IPS-20b (cell line): ENCODE results near the gene VRK3.
"Not testable (repeated sequence)": the region's sequence is repeated elsewhere in the genome, so short reads cannot be mapped to it uniquely, and the experiment has no call there.

Source experiments
- H3K27ac ChIP-seq: one replicate; pipeline ENCODE4 v1.5.1; 2013; ENCODE audit warnings: low read length
- H3K27me3 ChIP-seq: 2 replicates; pipeline ENCODE4 v1.6.1; 2013; ENCODE audit warnings: mild to moderate bottlenecking, low read length, inconsistent platforms; ENCODE audit not compliant: insufficient read depth
- H3K36me3 ChIP-seq: 2 replicates; pipeline ENCODE4 v1.6.1; 2013; ENCODE audit warnings: low read depth, mild to moderate bottlenecking, inconsistent platforms, low read length, moderate library complexity; ENCODE audit not compliant: insufficient read depth
- H3K4me1 ChIP-seq: 2 replicates; pipeline ENCODE4 v1.6.1; 2013; ENCODE audit warnings: mild to moderate bottlenecking, control low read depth, inconsistent platforms, low read length, moderate library complexity; ENCODE audit not compliant: insufficient read depth
- H3K4me3 ChIP-seq: 2 replicates; pipeline ENCODE4 v1.5.1; 2013; ENCODE audit warnings: mild to moderate bottlenecking, low read length, inconsistent platforms
- H3K9ac ChIP-seq: 2 replicates; pipeline ENCODE4 v1.6.1; 2013; ENCODE audit warnings: low read depth, mild to moderate bottlenecking, inconsistent platforms, low read length, moderate library complexity
- H3K9me3 ChIP-seq: 2 replicates; pipeline ENCODE4 v1.6.1; 2013; ENCODE audit warnings: mild to moderate bottlenecking, low read depth, low read length, inconsistent platforms; ENCODE audit not compliant: insufficient read depth

The VRK3 gene

GRCh38 chr19:49952479-49952836 is 72.7 kb downstream of the VRK3 start:
- peaks cover 12% of the 10 kb centered on the region for H3K4me1 ChIP-seq
- no peak overlapping the region for H3K9ac ChIP-seq
- no peaks in the 10 kb centered on the region for H3K27me3 ChIP-seq
- no peaks in the 10 kb centered on the region for H3K36me3 ChIP-seq
- no peak overlapping the region for H3K4me3 ChIP-seq
- H3K9me3 ChIP-seq: no peaks in the 10 kb centered on the region
- H3K27ac ChIP-seq: no peak overlapping the region

GRCh38 chr19:49951806-49952478 is 73.2 kb downstream of the VRK3 start:
- Histone ChIP-seq H3K4me3 (no peak overlapping the region), H3K27ac (no peak overlapping the region), H3K9me3 (no peaks in the 10 kb centered on the region), H3K36me3 (no peaks in the 10 kb centered on the region), H3K9ac (no peak overlapping the region), H3K4me1 (peaks cover 9% of the 10 kb centered on the region), H3K27me3 (no peaks in the 10 kb centered on the region)

- H3K4me3 ChIP-seq: no peak overlapping the region
- H3K9ac ChIP-seq: no peak overlapping the region
- no peaks in the 10 kb centered on the region for H3K36me3 ChIP-seq
- peaks cover 9% of the 10 kb centered on the region for H3K4me1 ChIP-seq
- no peak overlapping the region for H3K27ac ChIP-seq
- H3K9me3 ChIP-seq: no peaks in the 10 kb centered on the region
- H3K27me3 ChIP-seq: no peaks in the 10 kb centered on the region
Observed at GRCh38 chr19:49950956-49951526, 74.1 kb downstream of the VRK3 start.

- no peaks in the 10 kb centered on the region for H3K27me3 ChIP-seq
- no peak overlapping the region for H3K4me3 ChIP-seq
- H3K4me1 ChIP-seq: peaks cover 9% of the 10 kb centered on the region
- no peaks in the 10 kb centered on the region for H3K36me3 ChIP-seq
- H3K9ac ChIP-seq: no peak overlapping the region
- H3K9me3 ChIP-seq: no peaks in the 10 kb centered on the region
- no peak overlapping the region for H3K27ac ChIP-seq
Observed at GRCh38 chr19:49950590-49950948, 74.6 kb downstream of the VRK3 start.

GRCh38 chr19:49949742-49950589 is 75.2 kb downstream of the VRK3 start:
- Histone ChIP-seq H3K9ac (no peak overlapping the region), H3K27me3 (no peaks in the 10 kb centered on the region), H3K9me3 (no peaks in the 10 kb centered on the region), H3K36me3 (no peaks in the 10 kb centered on the region), H3K4me3 (no peak overlapping the region), H3K4me1 (peaks cover 9% of the 10 kb centered on the region), H3K27ac (no peak overlapping the region)

- Histone ChIP-seq H3K27ac (no peak overlapping the region), H3K9ac (no peak overlapping the region), H3K4me1 (no peaks in the 10 kb centered on the region), H3K36me3 (no peaks in the 10 kb centered on the region), H3K9me3 (no peaks in the 10 kb centered on the region), H3K27me3 (no peaks in the 10 kb centered on the region), H3K4me3 (no peak overlapping the region)
Observed at GRCh38 chr19:49946415-49946814, 78.8 kb downstream of the VRK3 start.

- not testable (repeated sequence) for H3K9me3 ChIP-seq, H3K36me3 ChIP-seq, H3K4me1 ChIP-seq, H3K27ac ChIP-seq, H3K9ac ChIP-seq, H3K27me3 ChIP-seq, H3K4me3 ChIP-seq
Observed at GRCh38 chr19:49944567-49944966, 80.6 kb downstream of the VRK3 start.

GRCh38 chr19:49940482-49940791 is 84.7 kb downstream of the VRK3 start:
- H3K9me3 ChIP-seq: no peaks in the 10 kb centered on the region
- no peak overlapping the region for H3K9ac ChIP-seq
- H3K4me1 ChIP-seq: no peaks in the 10 kb centered on the region
- H3K27ac ChIP-seq: no peak overlapping the region
- H3K36me3 ChIP-seq: no peaks in the 10 kb centered on the region
- peaks cover 5% of the 10 kb centered on the region; the same call in 1 of the 2 replicates for H3K27me3 ChIP-seq
- no peak overlapping the region for H3K4me3 ChIP-seq

- no peak overlapping the region for H3K27ac ChIP-seq
- H3K4me3 ChIP-seq: no peak overlapping the region
Observed at GRCh38 chr19:49939721-49940481, 85.3 kb downstream of the VRK3 start.

GRCh38 chr19:49938662-49939061 is 86.5 kb downstream of the VRK3 start:
- no peak overlapping the region for H3K27ac ChIP-seq
- H3K4me1 ChIP-seq: no peaks in the 10 kb centered on the region
- peaks cover 5% of the 10 kb centered on the region; the same call in 1 of the 2 replicates for H3K27me3 ChIP-seq
- H3K9ac ChIP-seq: no peak overlapping the region
- no peaks in the 10 kb centered on the region for H3K9me3 ChIP-seq
- no peak overlapping the region for H3K4me3 ChIP-seq
- no peaks in the 10 kb centered on the region for H3K36me3 ChIP-seq

More at GRCh38 chr19:49939721-49940481, 85.3 kb downstream of the VRK3 start:
- no peak overlapping the region for H3K9ac ChIP-seq
- H3K9me3 ChIP-seq: no peaks in the 10 kb centered on the region
- H3K4me1 ChIP-seq: no peaks in the 10 kb centered on the region
- no peaks in the 10 kb centered on the region for H3K36me3 ChIP-seq
- H3K27me3 ChIP-seq: peaks cover 5% of the 10 kb centered on the region; the same call in 1 of the 2 replicates

- Histone ChIP-seq H3K36me3 (no peaks in the 10 kb centered on the region), H3K4me1 (no peaks in the 10 kb centered on the region), H3K9me3 (no peaks in the 10 kb centered on the region), H3K27me3 (peaks cover 5% of the 10 kb centered on the region; the same call in 1 of the 2 replicates), H3K4me3 (peak overlapping the region; percentile 27; the same call in 1 of the 2 replicates), H3K27ac (no peak overlapping the region), H3K9ac (no peak overlapping the region)
Observed at GRCh38 chr19:49937750-49938381, 87.3 kb downstream of the VRK3 start.
